Kidney (tissue), 14 donors: Measurements from ENCODE around the gene PLA2G15. TPM values are rescaled to one million over a fixed set of nuclear protein-coding genes. Genes with fewer than 3 reads are reported as not detected.
"Not testable (repeated sequence)": the region's sequence is repeated elsewhere in the genome, so short reads cannot be mapped to it uniquely, and the experiment has no call there.

Source experiments
- DNase-seq, 5 donors: peaks; one replicate each; pipeline ENCODE4 v3.0.0-alpha.2; 2013 to 2020
- FAIRE-seq: peaks from 2 replicates; lab custom pipeline; 2012; peaks lifted over from hg19 to GRCh38; lab: Jason Lieb, UNC
- H3K27ac ChIP-seq, 2 donors: one replicate each; pipeline ENCODE4 v1.7.0; 2013; ENCODE audit warnings: low read depth in 2 of 2, low read length in 2 of 2, inconsistent platforms in 1 of 2
- H3K27me3 ChIP-seq: one replicate; pipeline ENCODE4 v1.7.1; 2013; ENCODE audit warnings: low read length, inconsistent platforms; ENCODE audit not compliant: control insufficient read depth, insufficient read depth
- H3K36me3 ChIP-seq, 3 donors: one replicate each; pipeline versions ENCODE4 v1.7.0 to v1.7.1; 2013; ENCODE audit warnings: low read length in 3 of 3, control low read depth in 1 of 3, inconsistent platforms in 1 of 3; ENCODE audit not compliant: insufficient read depth in 3 of 3, control insufficient read depth in 2 of 3
- H3K4me1 ChIP-seq, 3 donors: one replicate each; pipeline versions ENCODE4 v1.7.0 to v1.7.1; 2013; ENCODE audit warnings: low read length in 3 of 3, inconsistent platforms in 1 of 3, low read depth in 1 of 3; ENCODE audit not compliant: control insufficient read depth in 2 of 3, insufficient read depth in 2 of 3
- H3K4me3 ChIP-seq, 3 donors: one replicate each; pipeline versions ENCODE4 v1.7.0 to v1.8.1; 2013; ENCODE audit warnings: low read length in 3 of 3, control low read depth in 1 of 3, inconsistent platforms in 1 of 3
- H3K9ac ChIP-seq, 3 donors: one replicate each; pipeline versions ENCODE4 v1.7.0 to v1.7.1; 2013; ENCODE audit warnings: low read length in 3 of 3, control low read depth in 1 of 3, inconsistent platforms in 1 of 3
- H3K9me3 ChIP-seq, 3 donors: one replicate each; pipeline versions ENCODE4 v1.7.0 to v1.7.1; 2013; ENCODE audit warnings: low read length in 3 of 3, control low read depth in 1 of 3, inconsistent platforms in 1 of 3; ENCODE audit not compliant: control insufficient read depth in 2 of 3, insufficient read depth in 1 of 3
- intact Hi-C: fragments of 100-400 bp; cut with DNase I; formaldehyde crosslinking; loops from one replicate; pipeline ENCODE4 v1.11.1; 2022
- polyA plus RNA-seq: library from polyadenylated mRNA; stranded (reverse); fragments of 350-450 nt; fragmentation: Illumina TruSeq; extraction: RNeasy Lipid Tissue Mini Kit (QIAGEN cat#74804); gene quantifications from one replicate; pipeline ENCODE4 v1.2.3, GENCODE V29; 2014; ENCODE audit warnings: low read depth, low replicate concordance; ENCODE audit not compliant: insufficient read depth
- total RNA-seq: library from RNA; stranded (reverse); fragmentation: NEBNext Ultra II Directional; extraction: Animal tissue kit (Norgen Biotek cat#: 25700); gene quantifications from one replicate; pipeline ENCODE4 v1.2.1, GENCODE V29; 2021
- TF ChIP-seq, protein P1 (sequence below): IDR thresholded peaks from 3 replicates; pipeline ENCODE4 v1.5.1; 2012; ENCODE audit warnings: mild to moderate bottlenecking, moderate library complexity, borderline replicate concordance; ENCODE audit not compliant: insufficient read depth; ENCODE audit errors: extremely low read depth
- donor health status: control.
- donor health status: control.
- donor health status: control.
- donor health status: control.
- donor health status: control.
- donor health status: DM: yes; HTN: yes; CAD: no.
- donor health status: Normal renal cell carcinoma (clear cell type).

Gene PLA2G15
- total and polyA plus RNA-seq, 2 donors from 2014 or later = 35.1 to 44.4 TPM

GRCh38 chr16:68286153-68287074, 41.2 kb downstream of the PLA2G15 start:
- intact Hi-C loops = no loop called here
- no peaks in the 10 kb centered on the region for H3K27me3 ChIP-seq
- TF ChIP-seq, protein P1, sequence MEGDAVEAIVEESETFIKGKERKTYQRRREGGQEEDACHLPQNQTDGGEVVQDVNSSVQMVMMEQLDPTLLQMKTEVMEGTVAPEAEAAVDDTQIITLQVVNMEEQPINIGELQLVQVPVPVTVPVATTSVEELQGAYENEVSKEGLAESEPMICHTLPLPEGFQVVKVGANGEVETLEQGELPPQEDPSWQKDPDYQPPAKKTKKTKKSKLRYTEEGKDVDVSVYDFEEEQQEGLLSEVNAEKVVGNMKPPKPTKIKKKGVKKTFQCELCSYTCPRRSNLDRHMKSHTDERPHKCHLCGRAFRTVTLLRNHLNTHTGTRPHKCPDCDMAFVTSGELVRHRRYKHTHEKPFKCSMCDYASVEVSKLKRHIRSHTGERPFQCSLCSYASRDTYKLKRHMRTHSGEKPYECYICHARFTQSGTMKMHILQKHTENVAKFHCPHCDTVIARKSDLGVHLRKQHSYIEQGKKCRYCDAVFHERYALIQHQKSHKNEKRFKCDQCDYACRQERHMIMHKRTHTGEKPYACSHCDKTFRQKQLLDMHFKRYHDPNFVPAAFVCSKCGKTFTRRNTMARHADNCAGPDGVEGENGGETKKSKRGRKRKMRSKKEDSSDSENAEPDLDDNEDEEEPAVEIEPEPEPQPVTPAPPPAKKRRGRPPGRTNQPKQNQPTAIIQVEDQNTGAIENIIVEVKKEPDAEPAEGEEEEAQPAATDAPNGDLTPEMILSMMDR = no peak
- peaks cover 0 to 28% (median 4%) of the 10 kb centered on the region in 3 donors for H3K4me1 ChIP-seq
- no peak overlapping the region for H3K9ac ChIP-seq
- no peak overlapping the region for H3K4me3 ChIP-seq
- DNase-seq = no peak
- no peaks in the 10 kb centered on the region for H3K9me3 ChIP-seq
- peaks cover 0 to 10% (median 8%) of the 10 kb centered on the region in 3 donors for H3K36me3 ChIP-seq
- H3K27ac ChIP-seq = peak overlapping the region in 1 of 2 donors; percentile 50
- no peak for FAIRE-seq

DNA sequence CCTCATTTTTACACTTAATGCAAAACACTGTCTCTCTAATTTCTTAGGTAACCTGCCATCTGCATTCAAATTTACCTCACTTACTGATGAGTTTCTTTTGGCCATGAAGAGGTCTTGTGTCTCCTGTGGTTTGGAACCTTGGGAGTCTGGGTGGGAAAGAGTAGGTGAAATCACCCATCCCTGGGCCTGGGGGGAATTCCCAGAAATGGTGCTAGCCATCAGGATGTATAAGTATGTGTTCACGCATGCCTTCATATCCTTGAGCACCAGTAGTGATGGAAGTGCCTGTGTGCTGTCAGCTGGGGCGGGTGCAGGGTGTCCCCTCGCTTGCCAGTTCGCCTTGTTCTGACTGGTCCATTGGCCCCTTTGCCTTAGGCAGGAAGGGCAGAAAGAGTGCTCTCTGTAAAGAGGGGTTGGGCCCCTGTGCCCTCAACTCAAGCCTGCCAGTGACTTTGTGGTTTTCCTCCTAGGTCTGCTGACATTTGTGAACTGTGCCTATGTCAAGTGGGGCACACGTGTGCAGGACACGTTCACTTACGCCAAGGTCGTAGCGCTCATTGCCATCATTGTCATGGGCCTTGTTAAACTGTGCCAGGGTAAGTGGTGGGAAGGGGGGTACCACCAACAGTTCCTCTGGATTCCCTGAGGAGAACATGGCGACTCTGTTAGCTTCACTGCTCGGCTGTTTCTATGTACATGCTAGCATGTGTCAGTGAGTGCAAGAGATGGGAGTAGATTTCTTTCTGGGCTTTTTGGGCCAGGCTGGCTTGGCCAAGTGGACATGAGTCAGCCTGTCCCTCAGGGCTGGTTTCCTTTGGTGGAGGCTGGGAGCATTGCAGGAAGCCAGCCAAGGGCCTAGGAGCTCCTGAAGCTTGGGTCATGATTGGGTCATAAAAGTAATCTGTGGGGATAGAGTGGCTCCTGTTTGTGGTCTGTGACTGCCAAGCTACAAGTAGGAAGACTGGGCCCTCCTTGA, 42.4 kb downstream of the PLA2G15 start:
- intact Hi-C loops = no loop called here
- no peaks in the 10 kb centered on the region for H3K27me3 ChIP-seq
- peaks cover 4 to 16% (median 13%) of the 10 kb centered on the region in 3 donors for H3K36me3 ChIP-seq
- no peak overlapping the region for H3K4me3 ChIP-seq
- TF ChIP-seq, protein P1 = no peak
- H3K9ac ChIP-seq = no peak overlapping the region
- peak overlapping the region; percentile 27 to 45 for H3K27ac ChIP-seq
- H3K9me3 ChIP-seq = no peaks in the 10 kb centered on the region
- FAIRE-seq (no peak), DNase-seq (peak in 1 of 5 donors; percentile 86)
- peaks cover 0 to 26% (median 4%) of the 10 kb centered on the region in 3 donors for H3K4me1 ChIP-seq

- H3K9me3 ChIP-seq = no peaks in the 10 kb centered on the region
- H3K36me3 ChIP-seq = peaks cover 4 to 16% (median 13%) of the 10 kb centered on the region in 3 donors
- no peak overlapping the region for H3K9ac ChIP-seq
- FAIRE-seq (no peak), DNase-seq (no peak)
- H3K27me3 ChIP-seq = no peaks in the 10 kb centered on the region
- H3K4me3 ChIP-seq = no peak overlapping the region
- H3K27ac ChIP-seq = peak overlapping the region in 1 of 2 donors; percentile 45
- H3K4me1 ChIP-seq = peaks cover 0 to 24% (median 4%) of the 10 kb centered on the region in 3 donors
- intact Hi-C loops = no loop called here
- TF ChIP-seq, protein P1 = no peak
These were observed 43.1 kb downstream of the PLA2G15 start for GRCh38 chr16:68288252-68288650.

DNA sequence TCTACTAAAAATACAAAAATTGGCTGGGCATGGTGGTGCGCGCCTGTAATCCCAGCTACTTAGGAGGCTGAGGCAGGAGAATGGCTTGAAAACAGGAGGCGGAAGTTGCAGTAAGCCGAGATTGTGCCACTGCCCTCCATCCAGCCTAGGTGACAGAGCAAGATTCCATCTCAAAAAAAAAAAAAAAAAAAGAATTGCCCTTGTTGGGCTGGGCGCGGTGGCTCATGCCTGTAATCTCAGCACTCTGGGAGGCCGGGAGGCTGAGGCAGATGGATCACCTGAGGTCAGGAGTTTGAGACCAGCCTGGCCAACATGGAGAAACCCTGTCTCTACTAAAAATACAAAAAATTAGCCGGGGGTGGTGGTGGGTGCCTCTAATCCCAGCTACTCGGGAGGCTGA, 43.6 kb downstream of the PLA2G15 start:
- H3K9me3 ChIP-seq, DNase-seq, H3K4me3 ChIP-seq, FAIRE-seq, H3K9ac ChIP-seq, intact Hi-C loops, H3K27ac ChIP-seq, H3K27me3 ChIP-seq: not testable (repeated sequence)
- peaks cover 0 to 24% (median 4%) of the 10 kb centered on the region in 3 donors for H3K4me1 ChIP-seq
- peaks cover 4 to 16% (median 13%) of the 10 kb centered on the region in 3 donors for H3K36me3 ChIP-seq
